Measurements from ENCODE around the gene IGFBP7.

- no peak for TF ChIP-seq CTCF (IDR thresholded peaks at IDR 0.05)
- TF ChIP-seq POLR2A (IDR thresholded peaks at IDR 0.05) = no peak
- TF ChIP-seq POLR2AphosphoS5 (IDR thresholded peaks at IDR 0.05; ENCODE audit: insufficient read depth in 1 of 2, low read depth in 1 of 2) = no peak
These were observed 44.7 kb upstream of the IGFBP7 start for GRCh38 chr4:57154926-57155325.

Measured in vagina (tissue), 2 donors.